Peyer's patch (tissue), 4 donors: Measurements from ENCODE around the gene LRP1-AS. TPM values are rescaled to one million over a fixed set of nuclear protein-coding genes. Genes with fewer than 3 reads are reported as not detected.
A peak's percentile ranks its signal among the peaks of the same experiment; 100 is the strongest.

Experiments
- DNase-seq, 3 donors: peaks; one replicate each; pipeline ENCODE4 v3.0.0-alpha.2; 2017 to 2019
- H3K27ac ChIP-seq, 4 donors: fragments of 200-600 bp; sonication (generic); one replicate each; pipeline ENCODE4 v1.5.1; 2016 to 2019
- H3K27me3 ChIP-seq, 2 donors: fragments of 200-600 bp; sonication (generic); one replicate each; pipeline ENCODE4 v1.5.1; 2019
- H3K36me3 ChIP-seq, 3 donors: fragments of 200-600 bp; sonication (generic); one replicate each; pipeline ENCODE4 v1.5.1; 2016 to 2019
- H3K4me1 ChIP-seq, 4 donors: fragments of 200-600 bp; sonication (generic); one replicate each; pipeline ENCODE4 v1.5.1; 2016 to 2019
- H3K4me3 ChIP-seq, 4 donors: fragments of 200-600 bp; sonication (generic); 1 replicate in 3 of 4; 2 replicates in 1 of 4; pipeline ENCODE4 v1.5.1; 2016 to 2019; ENCODE audit warnings: mild to moderate bottlenecking in 1 of 4
- H3K9me3 ChIP-seq, 4 donors: fragments of 200-600 bp; sonication (generic); one replicate each; pipeline ENCODE4 v1.5.1; 2016 to 2019; ENCODE audit warnings: mild to moderate bottlenecking in 1 of 4
- CTCF ChIP-seq, 6 experiments: fragments of 450-650 bp in 4 of 6; fragments of 200-600 bp in 2 of 6; sonication (generic) in 1 of 6; IDR thresholded peaks; one replicate each; pipeline ENCODE4 v1.5.1; 2017 to 2019; ENCODE audit warnings: antibody characterized with exemption in 6 of 6, mild to moderate bottlenecking in 3 of 6, moderate library complexity in 1 of 6
- POLR2A ChIP-seq, 2 donors: fragments of 450-650 bp; IDR thresholded peaks; one replicate each; pipeline ENCODE4 v1.5.1; 2017; ENCODE audit warnings: antibody characterized with exemption in 2 of 2, mild to moderate bottlenecking in 2 of 2, moderate library complexity in 2 of 2
- total RNA-seq, 4 donors: library from RNA; depleted of rRNA; stranded (reverse); fragments of >200 nt; gene quantifications; one replicate each; pipeline ENCODE4 v1.1.0, GENCODE V29; 2016

Gene LRP1-AS
- total RNA-seq, 4 donors from 2014 or later = not detected

- H3K27ac ChIP-seq = peak overlapping the region; percentile 14 to 99 (median 92)
- no peak for TF ChIP-seq POLR2A (IDR thresholded peaks at IDR 0.05)
- no peak for TF ChIP-seq CTCF (IDR thresholded peaks at IDR 0.05)
- no peaks in the 10 kb centered on the region for H3K9me3 ChIP-seq
- peak overlapping the region in 2 of 4 donors; percentile 65 to 92 for H3K4me3 ChIP-seq
- no peak for DNase-seq
- peaks cover 0 to 73% (median 9%) of the 10 kb centered on the region in 4 donors for H3K4me1 ChIP-seq
- no peaks in the 10 kb centered on the region for H3K27me3 ChIP-seq
- no peaks in the 10 kb centered on the region for H3K36me3 ChIP-seq
Observed at GRCh38 chr12:57130941-57131340, 16.5 kb downstream of the LRP1-AS start.

GRCh38 chr12:57129889-57130288, 17.5 kb downstream of the LRP1-AS start:
- Histone ChIP-seq H3K27ac (peak overlapping the region; percentile 14 to 99 (median 92)), H3K27me3 (no peaks in the 10 kb centered on the region), H3K36me3 (no peaks in the 10 kb centered on the region), H3K4me3 (peak overlapping the region; percentile 3 to 92 (median 66)), H3K4me1 (peaks cover 0 to 63% (median 9%) of the 10 kb centered on the region in 4 donors), H3K9me3 (no peaks in the 10 kb centered on the region)
- TF ChIP-seq CTCF (IDR thresholded peaks at IDR 0.05) = no peak
- no peak for TF ChIP-seq POLR2A (IDR thresholded peaks at IDR 0.05)
- DNase-seq = no peak

GRCh38 chr12:57129321-57129842, 18.0 kb downstream of the LRP1-AS start:
- no peaks in the 10 kb centered on the region for H3K36me3 ChIP-seq
- no peak for DNase-seq

GRCh38 chr12:57128519-57129247, 18.7 kb downstream of the LRP1-AS start:
- H3K9me3 ChIP-seq = no peaks in the 10 kb centered on the region
- H3K27me3 ChIP-seq = no peaks in the 10 kb centered on the region
- peaks cover 0 to 53% (median 9%) of the 10 kb centered on the region in 4 donors for H3K4me1 ChIP-seq
- no peak for TF ChIP-seq CTCF (IDR thresholded peaks at IDR 0.05)
- no peak for TF ChIP-seq POLR2A (IDR thresholded peaks at IDR 0.05)
- peak in 1 of 3 donors; percentile 49 for DNase-seq
- H3K27ac ChIP-seq = peak overlapping the region; percentile 84 to 99 (median 92)
- H3K4me3 ChIP-seq = peak overlapping the region; percentile 65 to 92 (median 78)
- no peaks in the 10 kb centered on the region for H3K36me3 ChIP-seq

More at GRCh38 chr12:57129321-57129842, 18.0 kb downstream of the LRP1-AS start:
- TF ChIP-seq CTCF (IDR thresholded peaks at IDR 0.05) = no peak
- Histone ChIP-seq H3K4me3 (peak overlapping the region; percentile 65 to 92 (median 78)), H3K4me1 (peaks cover 0 to 60% (median 9%) of the 10 kb centered on the region in 4 donors), H3K27ac (peak overlapping the region; percentile 84 to 99 (median 92)), H3K27me3 (no peaks in the 10 kb centered on the region), H3K9me3 (no peaks in the 10 kb centered on the region)

GRCh38 chr12:57127726-57128518, 19.5 kb downstream of the LRP1-AS start, which contains the start of gene LRP1:
Gene LRP1, plus strand, starts transcription at chr12:57128483. Its CDS starts 482 bp downstream, at chr12:57128965.
- Histone ChIP-seq H3K4me1 (peaks cover 0 to 47% (median 9%) of the 10 kb centered on the region in 4 donors), H3K27ac (peak within 1 kb of the TSS; percentile 84 to 99 (median 92)), H3K36me3 (no peaks in the 10 kb centered on the region), H3K9me3 (no peaks in the 10 kb centered on the region), H3K27me3 (no peaks in the 10 kb centered on the region), H3K4me3 (peak within 1 kb of the TSS; percentile 65 to 92 (median 78))
- TF ChIP-seq CTCF (IDR thresholded peaks at IDR 0.05) (no peak), POLR2A (IDR thresholded peaks at IDR 0.05) (peak; percentile 51 to 85)
- peak; percentile 70 to 91 (median 87) for DNase-seq
